ENCODE results near the gene HAO1. TPM values are rescaled to one million over a fixed set of nuclear protein-coding genes. Genes with fewer than 3 reads are reported as not detected.

The HAO1 gene
- total and polyA plus RNA-seq, 2 of the 4 experiments (the other 2 are of a cell fraction): not detected

- dilution Hi-C loops (cut with HindIII; ENCODE audit: low sequenced_read_pairs, unreplicated experiment) (no loop called here), in situ Hi-C loops (cut with MboI; ENCODE audit: low sequenced_read_pairs) (no loop called here), intact Hi-C loops (cut with micrococcal nuclease) (no loop called here)
- ATAC-seq (ENCODE audit: low read depth) (no peak), DNase-seq (no peak)
- Histone ChIP-seq H3K4me2 (ENCODE audit: low read depth, low read length) (no peak overlapping the region), H3K4ac (ENCODE audit: low read depth, low read length) (no peak overlapping the region), H4K5ac (ENCODE audit: low read depth, low read length) (no peak overlapping the region), H3K9me1 (ENCODE audit: insufficient read depth, low read length) (no peaks in the 10 kb centered on the region), H2BK15ac (ENCODE audit: low read depth, low read length) (no peak overlapping the region), H2AK5ac (ENCODE audit: low read depth, low read length) (no peak overlapping the region), H3K9me3 (ENCODE audit: control insufficient read depth, insufficient read depth, low read length) (no peaks in the 10 kb centered on the region), H2BK20ac (ENCODE audit: low read depth, low read length) (no peak overlapping the region), H4K8ac (ENCODE audit: low read depth in 2 of 2, low read length in 2 of 2) (no peak overlapping the region), H3K56ac (ENCODE audit: extremely low read depth, insufficient read depth, low read length) (no peak overlapping the region), H3K79me1 (ENCODE audit: low read depth in 1 of 2, low read length in 2 of 2) (no peaks in the 10 kb centered on the region), H3K23ac (ENCODE audit: low read depth, low read length) (no peak overlapping the region), H2AFZ (replicated peaks; ENCODE audit: low read length, poor library complexity) (no peak overlapping the region), H4K20me1 (ENCODE audit: insufficient read depth, low read length) (no peaks in the 10 kb centered on the region), H2BK5ac (ENCODE audit: low read depth, low read length, poor library complexity, severe bottlenecking) (no peak overlapping the region), H3K27me3 (ENCODE audit: control insufficient read depth, insufficient read depth, low read length) (no peaks in the 10 kb centered on the region; the same call in 1 of the 2 replicates), H3K4me3 (ENCODE audit: insufficient read depth, low read depth, low read length) (no peak overlapping the region), H2BK120ac (ENCODE audit: low read depth, low read length) (no peak overlapping the region), H3K27ac (ENCODE audit: insufficient read depth, low read length) (no peak overlapping the region), H3K4me1 (ENCODE audit: control insufficient read depth, insufficient read depth, low read length) (no peaks in the 10 kb centered on the region), H3K9ac (ENCODE audit: low read depth, low read length) (no peak overlapping the region), H3K36me3 (ENCODE audit: control insufficient read depth, insufficient read depth, low read length) (no peaks in the 10 kb centered on the region), H2AK9ac (replicated peaks; ENCODE audit: low read depth, low read length, poor library complexity) (no peak overlapping the region), H3K14ac (replicated peaks; ENCODE audit: low read depth, low read length) (no peak overlapping the region), H4K91ac (ENCODE audit: insufficient read depth, low read depth, low read length) (no peak overlapping the region), H3K18ac (ENCODE audit: low read depth, low read length) (no peak overlapping the region)
- BruUV-seq (replicated peaks): no TSS peak
- TF ChIP-seq FOS (IDR thresholded peaks at IDR 0.05; ENCODE audit: low read depth, low read length) (no peak), CTCF (conservative IDR thresholded peaks at IDR 0.05; ENCODE audit: low read depth, low read length) (no peak), USF2 (IDR thresholded peaks at IDR 0.05; ENCODE audit: low read depth, low read length) (no peak), CEBPB (IDR thresholded peaks at IDR 0.05; ENCODE audit: low read depth, low read length) (no peak), BHLHE40 (IDR thresholded peaks at IDR 0.05; ENCODE audit: low read depth, low read length) (no peak), POLR2A (IDR thresholded peaks at IDR 0.05; ENCODE audit: low read depth, low read length) (no peak), RFX5 (IDR thresholded peaks at IDR 0.05; ENCODE audit: low read depth, low read length) (no peak), RCOR1 (IDR thresholded peaks at IDR 0.05; ENCODE audit: insufficient replicate concordance, low read length) (no peak), CHD1 (IDR thresholded peaks at IDR 0.05; ENCODE audit: low read depth, low read length) (no peak), ELK1 (IDR thresholded peaks at IDR 0.05; ENCODE audit: borderline replicate concordance, low read depth, low read length) (no peak), RAD21 (IDR thresholded peaks at IDR 0.05; ENCODE audit: low read length) (no peak), MAFK (IDR thresholded peaks at IDR 0.05; ENCODE audit: low read depth, low read length) (no peak), MXI1 (IDR thresholded peaks at IDR 0.05; ENCODE audit: borderline replicate concordance, low read depth, low read length) (no peak), NFE2L2 (IDR thresholded peaks at IDR 0.05; ENCODE audit: low read depth, low read length) (no peak), SMC3 (IDR thresholded peaks at IDR 0.05; ENCODE audit: low read depth, low read length) (no peak), MAZ (IDR thresholded peaks at IDR 0.05; ENCODE audit: borderline replicate concordance, low read depth, low read length) (no peak)
- POLR2A ChIA-PET (ENCODE audit: unreplicated experiment): no interaction called here
- CTCF ChIA-PET: no interaction called here
- no CpG with 5 or more reads among the region's 2 CpGs for WGBS, 2 experiments (ENCODE audit: extremely low coverage in 2 of 2, insufficient read length in 1 of 2)
These were observed 3.6 kb upstream of the HAO1 start for GRCh38 chr20:7943891-7944290.

Data from IMR-90 (cell line).